ENCODE results near the gene TMPRSS6. TPM values are rescaled to one million over a fixed set of nuclear protein-coding genes. Genes with fewer than 3 reads are reported as not detected.

TMPRSS6 gene
- total and polyA plus RNA-seq, 2 of the 13 experiments (the other 11 are each of a cell fraction or from before 2014, with no cell fraction given) = 4.2 to 4.8 TPM

- TF ChIP-seq, protein P1, sequence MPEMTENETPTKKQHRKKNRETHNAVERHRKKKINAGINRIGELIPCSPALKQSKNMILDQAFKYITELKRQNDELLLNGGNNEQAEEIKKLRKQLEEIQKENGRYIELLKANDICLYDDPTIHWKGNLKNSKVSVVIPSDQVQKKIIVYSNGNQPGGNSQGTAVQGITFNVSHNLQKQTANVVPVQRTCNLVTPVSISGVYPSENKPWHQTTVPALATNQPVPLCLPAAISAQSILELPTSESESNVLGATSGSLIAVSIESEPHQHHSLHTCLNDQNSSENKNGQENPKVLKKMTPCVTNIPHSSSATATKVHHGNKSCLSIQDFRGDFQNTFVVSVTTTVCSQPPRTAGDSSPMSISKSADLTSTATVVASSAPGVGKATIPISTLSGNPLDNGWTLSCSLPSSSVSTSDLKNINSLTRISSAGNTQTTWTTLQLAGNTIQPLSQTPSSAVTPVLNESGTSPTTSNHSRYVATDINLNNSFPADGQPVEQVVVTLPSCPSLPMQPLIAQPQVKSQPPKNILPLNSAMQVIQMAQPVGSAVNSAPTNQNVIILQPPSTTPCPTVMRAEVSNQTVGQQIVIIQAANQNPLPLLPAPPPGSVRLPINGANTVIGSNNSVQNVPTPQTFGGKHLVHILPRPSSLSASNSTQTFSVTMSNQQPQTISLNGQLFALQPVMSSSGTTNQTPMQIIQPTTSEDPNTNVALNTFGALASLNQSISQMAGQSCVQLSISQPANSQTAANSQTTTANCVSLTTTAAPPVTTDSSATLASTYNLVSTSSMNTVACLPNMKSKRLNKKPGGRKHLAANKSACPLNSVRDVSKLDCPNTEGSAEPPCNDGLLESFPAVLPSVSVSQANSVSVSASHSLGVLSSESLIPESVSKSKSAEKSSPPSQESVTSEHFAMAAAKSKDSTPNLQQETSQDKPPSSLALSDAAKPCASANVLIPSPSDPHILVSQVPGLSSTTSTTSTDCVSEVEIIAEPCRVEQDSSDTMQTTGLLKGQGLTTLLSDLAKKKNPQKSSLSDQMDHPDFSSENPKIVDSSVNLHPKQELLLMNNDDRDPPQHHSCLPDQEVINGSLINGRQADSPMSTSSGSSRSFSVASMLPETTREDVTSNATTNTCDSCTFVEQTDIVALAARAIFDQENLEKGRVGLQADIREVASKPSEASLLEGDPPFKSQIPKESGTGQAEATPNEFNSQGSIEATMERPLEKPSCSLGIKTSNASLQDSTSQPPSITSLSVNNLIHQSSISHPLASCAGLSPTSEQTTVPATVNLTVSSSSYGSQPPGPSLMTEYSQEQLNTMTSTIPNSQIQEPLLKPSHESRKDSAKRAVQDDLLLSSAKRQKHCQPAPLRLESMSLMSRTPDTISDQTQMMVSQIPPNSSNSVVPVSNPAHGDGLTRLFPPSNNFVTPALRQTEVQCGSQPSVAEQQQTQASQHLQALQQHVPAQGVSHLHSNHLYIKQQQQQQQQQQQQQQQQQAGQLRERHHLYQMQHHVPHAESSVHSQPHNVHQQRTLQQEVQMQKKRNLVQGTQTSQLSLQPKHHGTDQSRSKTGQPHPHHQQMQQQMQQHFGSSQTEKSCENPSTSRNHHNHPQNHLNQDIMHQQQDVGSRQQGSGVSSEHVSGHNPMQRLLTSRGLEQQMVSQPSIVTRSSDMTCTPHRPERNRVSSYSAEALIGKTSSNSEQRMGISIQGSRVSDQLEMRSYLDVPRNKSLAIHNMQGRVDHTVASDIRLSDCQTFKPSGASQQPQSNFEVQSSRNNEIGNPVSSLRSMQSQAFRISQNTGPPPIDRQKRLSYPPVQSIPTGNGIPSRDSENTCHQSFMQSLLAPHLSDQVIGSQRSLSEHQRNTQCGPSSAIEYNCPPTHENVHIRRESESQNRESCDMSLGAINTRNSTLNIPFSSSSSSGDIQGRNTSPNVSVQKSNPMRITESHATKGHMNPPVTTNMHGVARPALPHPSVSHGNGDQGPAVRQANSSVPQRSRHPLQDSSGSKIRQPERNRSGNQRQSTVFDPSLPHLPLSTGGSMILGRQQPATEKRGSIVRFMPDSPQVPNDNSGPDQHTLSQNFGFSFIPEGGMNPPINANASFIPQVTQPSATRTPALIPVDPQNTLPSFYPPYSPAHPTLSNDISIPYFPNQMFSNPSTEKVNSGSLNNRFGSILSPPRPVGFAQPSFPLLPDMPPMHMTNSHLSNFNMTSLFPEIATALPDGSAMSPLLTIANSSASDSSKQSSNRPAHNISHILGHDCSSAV (CRISPR knock-in tag; IDR thresholded peaks at IDR 0.05; ENCODE audit: borderline replicate concordance) = no peak; the same call in 1 of the 2 replicates
- no peak for TF ChIP-seq GTF3A (CRISPR knock-in tag; conservative IDR thresholded peaks at IDR 0.05)
- TF ChIP-seq, protein P2, sequence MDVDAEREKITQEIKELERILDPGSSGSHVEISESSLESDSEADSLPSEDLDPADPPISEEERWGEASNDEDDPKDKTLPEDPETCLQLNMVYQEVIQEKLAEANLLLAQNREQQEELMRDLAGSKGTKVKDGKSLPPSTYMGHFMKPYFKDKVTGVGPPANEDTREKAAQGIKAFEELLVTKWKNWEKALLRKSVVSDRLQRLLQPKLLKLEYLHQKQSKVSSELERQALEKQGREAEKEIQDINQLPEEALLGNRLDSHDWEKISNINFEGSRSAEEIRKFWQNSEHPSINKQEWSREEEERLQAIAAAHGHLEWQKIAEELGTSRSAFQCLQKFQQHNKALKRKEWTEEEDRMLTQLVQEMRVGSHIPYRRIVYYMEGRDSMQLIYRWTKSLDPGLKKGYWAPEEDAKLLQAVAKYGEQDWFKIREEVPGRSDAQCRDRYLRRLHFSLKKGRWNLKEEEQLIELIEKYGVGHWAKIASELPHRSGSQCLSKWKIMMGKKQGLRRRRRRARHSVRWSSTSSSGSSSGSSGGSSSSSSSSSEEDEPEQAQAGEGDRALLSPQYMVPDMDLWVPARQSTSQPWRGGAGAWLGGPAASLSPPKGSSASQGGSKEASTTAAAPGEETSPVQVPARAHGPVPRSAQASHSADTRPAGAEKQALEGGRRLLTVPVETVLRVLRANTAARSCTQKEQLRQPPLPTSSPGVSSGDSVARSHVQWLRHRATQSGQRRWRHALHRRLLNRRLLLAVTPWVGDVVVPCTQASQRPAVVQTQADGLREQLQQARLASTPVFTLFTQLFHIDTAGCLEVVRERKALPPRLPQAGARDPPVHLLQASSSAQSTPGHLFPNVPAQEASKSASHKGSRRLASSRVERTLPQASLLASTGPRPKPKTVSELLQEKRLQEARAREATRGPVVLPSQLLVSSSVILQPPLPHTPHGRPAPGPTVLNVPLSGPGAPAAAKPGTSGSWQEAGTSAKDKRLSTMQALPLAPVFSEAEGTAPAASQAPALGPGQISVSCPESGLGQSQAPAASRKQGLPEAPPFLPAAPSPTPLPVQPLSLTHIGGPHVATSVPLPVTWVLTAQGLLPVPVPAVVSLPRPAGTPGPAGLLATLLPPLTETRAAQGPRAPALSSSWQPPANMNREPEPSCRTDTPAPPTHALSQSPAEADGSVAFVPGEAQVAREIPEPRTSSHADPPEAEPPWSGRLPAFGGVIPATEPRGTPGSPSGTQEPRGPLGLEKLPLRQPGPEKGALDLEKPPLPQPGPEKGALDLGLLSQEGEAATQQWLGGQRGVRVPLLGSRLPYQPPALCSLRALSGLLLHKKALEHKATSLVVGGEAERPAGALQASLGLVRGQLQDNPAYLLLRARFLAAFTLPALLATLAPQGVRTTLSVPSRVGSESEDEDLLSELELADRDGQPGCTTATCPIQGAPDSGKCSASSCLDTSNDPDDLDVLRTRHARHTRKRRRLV (CRISPR knock-in tag; IDR thresholded peaks at IDR 0.05) = peak; percentile 83
- TF ChIP-seq CREM (IDR thresholded peaks at IDR 0.05) = peak; percentile 92
- no peak for TF ChIP-seq CREM (CRISPR knock-in tag; IDR thresholded peaks at IDR 0.05)
- no peak for TF ChIP-seq CENPBD1 (CRISPR knock-in tag; IDR thresholded peaks at IDR 0.05; ENCODE audit: borderline replicate concordance, low read depth)
- peak; percentile 97 for TF ChIP-seq SMAD3 (CRISPR knock-in tag; IDR thresholded peaks at IDR 0.05)
- peak; percentile 91; the same call in 1 of the 2 replicates for TF ChIP-seq ZNF607 (CRISPR knock-in tag; IDR thresholded peaks at IDR 0.05; ENCODE audit: borderline replicate concordance)
- TF ChIP-seq IRF9 (CRISPR knock-in tag; IDR thresholded peaks at IDR 0.05; ENCODE audit: borderline replicate concordance) = no peak; the same call in 1 of the 2 replicates
- TF ChIP-seq ZNF263 (CRISPR knock-in tag; IDR thresholded peaks at IDR 0.05) = no peak; the same call in 1 of the 2 replicates
These were observed 76.7 kb downstream of the TMPRSS6 start (continued) for GRCh38 chr22:37032535-37033460.
